MM.1S (cell line): ENCODE results near the gene TXNRD1.
"Not testable (repeated sequence)": the region's sequence is repeated elsewhere in the genome, so short reads cannot be mapped to it uniquely, and the experiment has no call there.

ENCODE experiments used
- DNase-seq: peaks from one replicate; pipeline ENCODE4 v3.0.0-alpha.2; 2015
- H2AFZ ChIP-seq: fragments of 300-600 bp; sonication (generic); 2 replicates; pipeline ENCODE4 v1.6.0; 2016; ENCODE audit warnings: antibody characterized with exemption, low read length
- H3F3A ChIP-seq: fragments of 300-600 bp; sonication (generic); 2 replicates; pipeline ENCODE4 v1.6.1; 2016; ENCODE audit warnings: mild to moderate bottlenecking, antibody characterized with exemption, low read length, moderate library complexity, mixed read lengths; ENCODE audit not compliant: insufficient read depth
- H3K27ac ChIP-seq: fragments of 300-600 bp; sonication (generic); 2 replicates; pipeline ENCODE4 v1.5.1; 2016; ENCODE audit warnings: mild to moderate bottlenecking, low read length
- H3K27me3 ChIP-seq: fragments of 300-600 bp; sonication (generic); replicated peaks from 2 replicates; pipeline ENCODE4 v1.6.0; 2016; ENCODE audit warnings: low read length; ENCODE audit not compliant: insufficient read depth
- H3K36me3 ChIP-seq: fragments of 300-600 bp; sonication (generic); replicated peaks from 2 replicates; pipeline ENCODE4 v1.6.1; 2016; ENCODE audit warnings: mild to moderate bottlenecking, low read length, mixed read lengths; ENCODE audit not compliant: insufficient read depth
- H3K4me1 ChIP-seq: fragments of 300-600 bp; sonication (generic); 2 replicates; pipeline ENCODE4 v1.6.1; 2016; ENCODE audit warnings: low read length, mixed read lengths
- H3K4me2 ChIP-seq: fragments of 300-600 bp; sonication (generic); 2 replicates; pipeline ENCODE4 v1.6.0; 2016; ENCODE audit warnings: low read depth, low read length
- H3K4me3 ChIP-seq: fragments of 300-600 bp; sonication (generic); 2 replicates; pipeline ENCODE4 v1.5.1; 2016; ENCODE audit warnings: low read length, mixed read lengths
- H3K79me2 ChIP-seq: fragments of 300-600 bp; sonication (generic); 2 replicates; pipeline ENCODE4 v1.6.1; 2016; ENCODE audit warnings: mixed run types, low read length, mixed read lengths
- H3K9ac ChIP-seq: fragments of 300-600 bp; sonication (generic); 2 replicates; pipeline ENCODE4 v1.6.1; 2016; ENCODE audit warnings: low read length, mixed read lengths
- H3K9me2 ChIP-seq: fragments of 300-600 bp; sonication (generic); replicated peaks from 2 replicates; pipeline ENCODE4 v1.6.1; 2016; ENCODE audit warnings: mild to moderate bottlenecking, low read length, mixed read lengths; ENCODE audit not compliant: insufficient read depth
- H3K9me3 ChIP-seq: fragments of 300-600 bp; sonication (generic); replicated peaks from 2 replicates; pipeline ENCODE4 v1.6.1; 2016; ENCODE audit warnings: mild to moderate bottlenecking, low read length, mixed read lengths; ENCODE audit not compliant: insufficient read depth
- H4K20me1 ChIP-seq: fragments of 300-600 bp; sonication (generic); 2 replicates; pipeline ENCODE4 v1.6.1; 2016; ENCODE audit warnings: mild to moderate bottlenecking, low read length, moderate library complexity, mixed read lengths; ENCODE audit not compliant: insufficient read depth
- EZH2 ChIP-seq: fragments of 300-600 bp; sonication (generic); optimal IDR thresholded peaks from 2 replicates; pipeline ENCODE3; 2017; ENCODE audit warnings: low read depth, mild to moderate bottlenecking, antibody characterized with exemption, low read length, mixed read lengths
- EZH2phosphoT487 ChIP-seq: fragments of 300-600 bp; sonication (generic); IDR thresholded peaks from 2 replicates; pipeline ENCODE4 v1.6.1; 2018; ENCODE audit warnings: antibody characterized with exemption, low read length
- TF ChIP-seq, protein P1 (sequence below): fragments of 300-600 bp; sonication (generic); IDR thresholded peaks from 2 replicates; pipeline ENCODE4 v1.5.1; 2016; ENCODE audit warnings: antibody characterized with exemption, low read length, mixed read lengths

TXNRD1 gene

DNA sequence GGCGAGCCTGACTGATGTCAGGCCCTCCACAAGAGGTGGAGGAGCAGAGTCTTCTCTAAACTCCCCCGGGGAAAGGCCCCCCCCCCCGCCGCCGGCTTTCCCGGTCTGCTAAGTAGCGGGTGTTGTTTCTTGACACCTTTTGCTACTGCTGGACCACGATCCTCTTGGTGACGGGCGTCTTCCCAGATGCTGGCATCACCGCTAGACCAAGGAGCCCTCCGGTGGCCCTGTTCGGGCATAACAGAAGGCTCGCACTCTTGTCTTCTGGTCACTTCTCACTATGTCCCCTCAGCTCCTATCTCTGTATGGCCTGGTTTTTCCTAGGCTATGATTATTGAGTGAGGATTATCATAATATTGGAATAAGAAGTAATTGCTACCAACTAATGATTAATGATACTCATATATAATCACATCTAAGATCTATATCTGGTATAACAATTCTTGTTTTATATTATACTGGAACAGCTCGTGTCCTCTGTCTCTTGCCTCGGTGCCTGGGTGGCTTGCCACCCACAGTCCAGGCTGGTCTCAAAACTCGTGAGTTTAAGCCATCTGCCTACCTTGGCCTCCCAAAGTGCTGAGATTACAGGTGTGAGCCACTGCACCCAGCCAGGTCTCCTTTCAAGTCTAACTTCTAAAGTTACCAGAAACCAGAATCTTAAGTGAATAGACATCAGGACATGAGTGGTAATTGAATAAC is 78.7 kb downstream of the TXNRD1 start:
- Histone ChIP-seq H4K20me1 (peaks cover 12% of the 10 kb centered on the region; the same call in 1 of the 2 replicates), H3K79me2 (peaks cover 93% of the 10 kb centered on the region)
- not testable (repeated sequence) for H3K9ac ChIP-seq, H3K4me3 ChIP-seq, H3K27ac ChIP-seq, H3K36me3 ChIP-seq, H3K27me3 ChIP-seq, H3F3A ChIP-seq, H3K4me1 ChIP-seq, H3K4me2 ChIP-seq, H3K9me3 ChIP-seq, DNase-seq, H2AFZ ChIP-seq, H3K9me2 ChIP-seq
- TF ChIP-seq, protein P1, sequence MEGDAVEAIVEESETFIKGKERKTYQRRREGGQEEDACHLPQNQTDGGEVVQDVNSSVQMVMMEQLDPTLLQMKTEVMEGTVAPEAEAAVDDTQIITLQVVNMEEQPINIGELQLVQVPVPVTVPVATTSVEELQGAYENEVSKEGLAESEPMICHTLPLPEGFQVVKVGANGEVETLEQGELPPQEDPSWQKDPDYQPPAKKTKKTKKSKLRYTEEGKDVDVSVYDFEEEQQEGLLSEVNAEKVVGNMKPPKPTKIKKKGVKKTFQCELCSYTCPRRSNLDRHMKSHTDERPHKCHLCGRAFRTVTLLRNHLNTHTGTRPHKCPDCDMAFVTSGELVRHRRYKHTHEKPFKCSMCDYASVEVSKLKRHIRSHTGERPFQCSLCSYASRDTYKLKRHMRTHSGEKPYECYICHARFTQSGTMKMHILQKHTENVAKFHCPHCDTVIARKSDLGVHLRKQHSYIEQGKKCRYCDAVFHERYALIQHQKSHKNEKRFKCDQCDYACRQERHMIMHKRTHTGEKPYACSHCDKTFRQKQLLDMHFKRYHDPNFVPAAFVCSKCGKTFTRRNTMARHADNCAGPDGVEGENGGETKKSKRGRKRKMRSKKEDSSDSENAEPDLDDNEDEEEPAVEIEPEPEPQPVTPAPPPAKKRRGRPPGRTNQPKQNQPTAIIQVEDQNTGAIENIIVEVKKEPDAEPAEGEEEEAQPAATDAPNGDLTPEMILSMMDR, result 0 out of 2 replicates have a peak, but pooled peaks have one; percentile 2

DNA sequence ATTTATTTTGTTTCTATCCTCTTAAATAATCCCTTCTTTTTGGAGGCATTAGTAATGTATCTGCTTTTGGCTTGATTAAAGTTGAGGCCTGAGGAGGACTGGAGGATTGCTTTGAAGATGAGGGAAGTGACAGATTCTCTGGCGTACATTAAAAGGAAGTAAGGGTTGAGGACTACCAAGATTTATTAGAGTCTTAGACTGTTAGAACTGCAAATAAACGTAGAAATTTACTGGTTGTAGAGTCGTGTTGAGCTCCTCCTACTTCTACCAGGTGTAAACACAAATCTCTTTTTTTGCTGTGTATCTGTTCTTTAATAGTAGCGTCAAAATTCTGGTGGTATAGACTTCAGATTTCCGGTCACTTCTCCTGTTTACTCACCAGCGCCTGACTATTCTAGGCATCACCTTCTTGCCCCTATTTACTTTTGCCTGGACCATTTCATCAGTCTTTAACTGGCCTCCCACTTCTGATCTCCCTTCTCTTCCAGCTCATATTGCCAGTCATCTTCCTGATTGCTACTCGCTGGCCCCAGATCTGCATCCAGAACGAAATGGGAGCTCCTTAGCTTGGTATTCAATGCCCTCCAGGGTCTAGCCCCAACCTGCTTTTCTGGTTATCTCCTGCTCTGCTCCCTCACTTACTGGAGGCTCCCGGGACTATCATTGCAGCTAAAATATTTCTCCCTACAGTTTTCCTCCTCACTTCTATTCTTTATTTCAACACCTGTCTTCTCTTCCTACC is 79.5 kb downstream of the TXNRD1 start:
- TF ChIP-seq EZH2phosphoT487 (no peak), EZH2 (no peak)
- TF ChIP-seq, protein P1, result no peak
- Histone ChIP-seq H3K4me2 (no peak overlapping the region), H2AFZ (no peak overlapping the region), H3K9me2 (no peaks in the 10 kb centered on the region), H3F3A (no peaks in the 10 kb centered on the region), H4K20me1 (peaks cover 12% of the 10 kb centered on the region; the same call in 1 of the 2 replicates), H3K27me3 (no peaks in the 10 kb centered on the region), H3K9ac (no peak overlapping the region), H3K4me1 (no peaks in the 10 kb centered on the region), H3K4me3 (no peak overlapping the region), H3K36me3 (peaks cover 8% of the 10 kb centered on the region; the same call in 1 of the 2 replicates), H3K79me2 (peaks cover 93% of the 10 kb centered on the region), H3K27ac (no peak overlapping the region), H3K9me3 (no peaks in the 10 kb centered on the region)
- no peak for DNase-seq

DNA sequence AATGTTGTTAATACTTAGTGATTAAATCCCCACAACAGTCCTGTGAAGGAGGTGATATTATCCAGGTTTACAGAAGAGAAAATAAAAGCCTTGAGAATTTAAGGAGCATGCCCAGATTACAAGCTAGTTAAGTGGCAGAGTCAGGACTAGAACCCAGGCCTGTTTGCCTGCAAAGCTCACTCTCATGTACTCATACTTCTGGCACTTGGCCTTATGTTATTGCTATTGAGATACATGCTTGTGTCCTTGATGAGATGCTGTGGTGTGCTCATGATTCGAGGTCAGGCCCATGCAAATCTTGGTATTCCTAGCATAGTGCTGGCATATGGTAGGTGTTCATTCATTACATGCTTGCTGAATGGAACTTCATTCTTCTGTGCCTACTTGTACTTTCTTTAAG is 80.4 kb downstream of the TXNRD1 start:
- Histone ChIP-seq H3K36me3 (peaks cover 8% of the 10 kb centered on the region; the same call in 1 of the 2 replicates), H3K9me3 (no peaks in the 10 kb centered on the region), H3K4me1 (no peaks in the 10 kb centered on the region), H3K27me3 (no peaks in the 10 kb centered on the region), H3F3A (no peaks in the 10 kb centered on the region), H3K9ac (no peak overlapping the region), H3K27ac (no peak overlapping the region), H3K79me2 (peaks cover 94% of the 10 kb centered on the region), H2AFZ (no peak overlapping the region), H3K4me3 (no peak overlapping the region), H3K9me2 (no peaks in the 10 kb centered on the region), H4K20me1 (peaks cover 14% of the 10 kb centered on the region; the same call in 1 of the 2 replicates), H3K4me2 (no peak overlapping the region)
- no peak for DNase-seq
- no peak for TF ChIP-seq EZH2phosphoT487
- TF ChIP-seq EZH2, result no peak
- TF ChIP-seq, protein P1, result no peak
